HG03558 (cell line): ENCODE measurements around the gene SLC7A4.
"Not testable (repeated sequence)": the region's sequence is repeated elsewhere in the genome, so short reads cannot be mapped to it uniquely, and the experiment has no call there.

Experiments
- ATAC-seq: cut with Tn5 transposase; IDR thresholded peaks from one replicate; pipeline ENCODE4 v1.9.1; 2021; ENCODE audit warnings: moderate number of reproducible peaks; ENCODE audit not compliant: unreplicated experiment; ENCODE audit errors: extremely low read depth

SLC7A4 gene, protein sequence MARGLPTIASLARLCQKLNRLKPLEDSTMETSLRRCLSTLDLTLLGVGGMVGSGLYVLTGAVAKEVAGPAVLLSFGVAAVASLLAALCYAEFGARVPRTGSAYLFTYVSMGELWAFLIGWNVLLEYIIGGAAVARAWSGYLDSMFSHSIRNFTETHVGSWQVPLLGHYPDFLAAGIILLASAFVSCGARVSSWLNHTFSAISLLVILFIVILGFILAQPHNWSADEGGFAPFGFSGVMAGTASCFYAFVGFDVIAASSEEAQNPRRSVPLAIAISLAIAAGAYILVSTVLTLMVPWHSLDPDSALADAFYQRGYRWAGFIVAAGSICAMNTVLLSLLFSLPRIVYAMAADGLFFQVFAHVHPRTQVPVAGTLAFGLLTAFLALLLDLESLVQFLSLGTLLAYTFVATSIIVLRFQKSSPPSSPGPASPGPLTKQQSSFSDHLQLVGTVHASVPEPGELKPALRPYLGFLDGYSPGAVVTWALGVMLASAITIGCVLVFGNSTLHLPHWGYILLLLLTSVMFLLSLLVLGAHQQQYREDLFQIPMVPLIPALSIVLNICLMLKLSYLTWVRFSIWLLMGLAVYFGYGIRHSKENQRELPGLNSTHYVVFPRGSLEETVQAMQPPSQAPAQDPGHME

DNA sequence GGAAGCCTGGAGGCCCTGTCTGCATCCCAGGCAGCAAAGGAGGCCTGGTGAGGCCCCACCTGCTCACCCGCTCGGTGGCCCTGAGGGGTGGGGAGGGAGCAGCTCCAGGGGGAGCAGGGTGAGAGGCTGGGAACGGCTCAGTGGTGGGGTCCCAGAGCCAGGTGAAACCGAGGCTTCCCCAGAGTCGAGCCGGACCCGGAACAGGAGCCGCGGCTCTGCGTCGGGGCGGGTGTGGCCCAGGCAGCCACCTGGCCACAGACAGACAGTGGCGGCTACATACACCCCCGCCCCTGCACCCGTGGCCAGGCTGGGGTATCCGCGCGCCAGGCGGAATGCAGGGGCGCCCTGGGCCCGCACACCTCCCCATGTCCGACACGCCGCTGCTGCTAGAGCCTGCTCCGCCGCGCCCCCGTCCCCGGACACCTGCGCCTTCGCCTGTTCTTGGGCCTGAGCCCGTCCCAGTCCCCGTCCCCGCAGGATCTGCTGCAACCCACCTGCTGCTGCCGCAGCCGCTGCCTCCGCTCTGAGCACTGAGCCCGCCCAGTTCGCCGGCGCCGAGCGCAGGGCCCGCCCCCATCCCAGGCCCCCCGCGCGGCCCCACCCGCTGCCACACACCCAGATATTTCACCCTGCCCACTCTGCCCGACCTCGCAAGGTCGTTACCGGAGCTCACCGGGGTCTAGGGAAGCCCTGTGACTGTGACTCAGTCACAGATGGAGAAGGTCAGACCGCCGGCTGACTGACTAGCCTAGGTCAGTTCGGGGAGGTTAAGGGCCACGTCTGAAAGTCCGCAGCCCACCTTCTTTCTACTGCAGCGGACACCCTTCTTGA, at the start of gene SLC7A4:
SLC7A4 (minus strand) TSS at position 525 of the 831 bp plus-strand sequence. CDS start 749 bp downstream, outside the sequence.
- no peak for ATAC-seq

DNA sequence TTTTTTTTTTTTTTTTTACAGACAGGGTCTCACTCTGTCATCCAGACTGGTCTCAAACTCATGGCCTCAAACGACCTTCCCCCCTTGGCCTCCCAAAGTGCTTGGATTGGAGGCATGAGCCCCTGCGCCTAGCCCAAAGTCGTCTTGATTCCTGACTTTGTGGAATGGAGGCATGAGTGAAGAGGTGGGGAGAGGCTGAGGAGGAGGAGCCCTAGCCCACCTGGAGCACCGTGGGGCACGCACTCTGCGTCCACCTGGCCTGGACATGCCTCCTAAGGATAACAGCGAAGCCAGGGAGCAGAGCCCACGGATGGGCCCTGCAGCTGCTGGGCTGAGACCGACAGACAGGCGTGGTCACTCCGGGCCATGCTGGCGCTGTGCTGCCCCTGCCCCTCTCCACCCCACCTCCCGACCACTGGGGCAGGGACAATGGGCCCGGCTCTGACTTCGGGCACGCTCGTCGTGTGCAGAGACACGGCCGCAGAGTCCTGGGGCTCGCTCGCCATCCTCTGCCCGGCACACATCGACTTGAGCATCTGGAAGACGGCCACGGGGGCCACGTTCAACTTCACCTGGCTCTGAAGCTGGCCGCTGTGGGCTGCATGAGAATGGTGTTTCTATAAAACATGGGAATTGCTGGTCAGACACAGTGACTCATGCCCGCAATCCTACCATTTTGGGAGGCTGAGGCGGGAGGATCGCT, 48.2 kb upstream of the SLC7A4 start:
- ATAC-seq, result no peak

DNA sequence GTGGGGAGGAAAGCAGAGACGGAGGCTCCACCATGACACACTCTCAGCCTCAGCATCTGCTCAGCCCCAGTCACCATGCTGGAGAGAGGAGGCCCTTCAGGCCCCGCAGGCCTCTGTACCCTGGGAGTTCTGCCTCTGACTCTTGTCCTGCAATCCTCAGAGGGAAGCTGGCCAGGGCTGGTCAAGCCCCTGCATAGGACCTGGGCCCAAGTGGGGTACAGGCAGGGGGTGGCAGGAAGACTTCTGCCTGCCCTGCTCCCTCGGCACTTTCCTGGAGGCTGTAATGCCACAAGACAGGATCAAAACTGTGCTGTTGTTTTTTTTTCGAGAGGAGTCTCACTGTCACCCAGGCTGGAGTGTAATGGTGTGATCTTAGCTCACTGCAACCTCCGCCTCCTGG, 47.1 kb upstream of the SLC7A4 start:
- no peak for ATAC-seq

DNA sequence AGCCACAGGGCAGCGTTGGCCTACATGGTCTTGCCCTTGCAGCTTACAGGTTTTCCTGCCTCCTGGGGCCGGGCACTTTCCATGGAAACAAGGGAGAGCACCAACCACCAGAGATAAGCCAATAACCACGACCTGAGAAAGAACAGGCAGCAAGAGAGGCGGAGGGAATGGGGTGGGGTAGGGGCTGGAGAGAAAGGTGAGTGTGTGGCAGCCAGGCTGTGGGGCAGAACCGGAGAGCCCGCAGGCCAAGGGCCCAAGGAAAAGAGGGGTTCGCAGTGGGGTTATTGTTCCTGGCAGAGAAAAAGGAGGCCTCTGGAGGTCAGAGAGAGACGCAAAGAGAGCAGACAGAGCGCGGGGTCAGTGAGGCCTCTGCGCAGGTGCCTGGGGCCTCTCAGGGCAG, 46.6 kb upstream of the SLC7A4 start:
- no peak for ATAC-seq

DNA sequence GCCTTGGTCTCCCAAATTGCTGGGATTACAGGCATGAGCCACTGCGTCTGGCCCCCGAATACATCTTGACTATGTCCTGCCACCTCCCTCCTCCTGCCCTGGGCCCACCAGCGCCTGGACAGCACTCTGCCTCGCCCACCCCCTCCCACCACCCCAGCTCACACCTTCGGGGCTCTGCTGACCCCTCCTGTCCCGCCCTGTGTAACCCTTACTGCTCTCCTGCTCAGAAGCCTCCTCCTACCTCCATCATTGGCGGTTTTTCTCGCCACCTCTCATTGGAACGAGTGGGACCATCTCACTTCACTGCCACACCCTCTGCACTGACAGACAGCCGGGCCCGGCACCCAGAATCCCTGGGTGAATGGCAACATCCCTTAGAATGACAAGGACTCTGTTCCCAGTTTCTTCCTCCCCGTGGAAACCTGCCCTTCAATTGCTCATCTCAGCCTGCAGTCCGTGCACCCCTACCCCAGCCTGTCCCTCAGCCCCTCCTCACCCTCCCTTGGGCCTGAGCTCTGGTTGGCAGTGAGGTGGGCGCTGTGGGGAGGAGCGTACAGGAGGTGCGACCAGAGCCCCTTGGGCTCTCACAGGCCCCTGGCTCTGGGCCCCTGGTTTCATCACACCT, 45.6 kb upstream of the SLC7A4 start:
- no peak for ATAC-seq

GRCh38 chr22:21076912-21077625, 44.7 kb upstream of the SLC7A4 start:
- ATAC-seq, result no peak

DNA sequence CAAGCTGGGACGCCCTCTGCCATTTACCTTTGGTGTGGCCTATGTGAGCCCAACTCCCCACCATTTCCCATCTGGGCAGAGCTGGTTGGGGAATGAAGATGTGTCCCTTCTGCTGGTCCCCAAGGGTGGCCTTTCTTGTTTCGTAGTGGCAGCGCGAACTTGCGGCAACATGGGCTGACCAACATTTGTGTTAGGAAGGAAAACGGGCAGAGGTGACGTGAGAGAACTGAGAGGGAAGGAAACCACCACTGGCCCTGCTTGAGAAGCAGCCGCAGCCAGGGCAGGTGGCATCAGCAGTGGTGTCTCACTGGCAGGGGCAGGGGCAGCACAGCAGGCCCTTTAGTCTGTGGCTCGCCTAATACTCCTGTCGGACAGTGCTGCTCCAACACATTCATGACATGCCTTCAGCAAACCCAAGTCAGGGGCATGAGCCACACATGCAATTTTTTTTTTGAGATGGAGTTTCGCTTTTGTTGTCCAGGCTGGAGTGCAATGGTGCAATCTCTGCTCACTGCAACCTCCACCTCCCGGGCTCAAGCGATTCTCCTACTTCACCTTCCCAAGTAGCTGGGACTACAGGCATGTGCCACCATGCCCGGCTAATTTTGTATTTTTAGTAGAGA, 43.3 kb upstream of the SLC7A4 start:
- ATAC-seq, result no peak

DNA sequence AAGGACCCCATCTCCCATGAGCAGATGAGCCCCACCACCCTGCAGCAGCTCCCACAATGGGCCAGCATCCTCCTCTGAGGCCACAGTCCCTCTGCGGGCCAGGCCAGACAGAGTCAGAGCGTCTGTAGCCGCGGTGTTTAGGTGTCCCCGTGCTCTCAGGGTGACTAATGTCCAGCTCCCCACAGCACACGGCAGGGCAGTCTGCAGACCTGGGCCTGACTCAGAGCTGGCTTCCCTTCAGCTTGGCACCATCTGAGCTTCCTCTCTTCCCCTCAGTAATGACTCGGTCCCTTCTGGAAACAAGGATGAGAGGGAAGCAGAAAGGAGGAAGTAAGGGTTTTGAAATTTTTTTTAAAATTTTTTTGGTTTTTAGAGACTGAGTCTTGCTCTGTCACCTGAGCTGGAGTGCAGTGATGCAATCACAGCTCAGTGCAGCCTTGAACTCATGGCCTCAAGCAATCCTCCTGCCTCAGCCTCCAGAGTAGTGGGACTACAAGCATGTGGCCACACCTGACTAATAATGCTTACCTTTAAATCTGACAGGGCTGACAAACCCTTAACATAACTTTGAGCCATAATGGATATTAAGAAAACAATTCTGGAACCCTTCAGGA, 41.8 kb upstream of the SLC7A4 start:
- ATAC-seq, result no peak

GRCh38 chr22:21073482-21073881, 41.1 kb upstream of the SLC7A4 start:
- ATAC-seq, result no peak

GRCh38 chr22:21073023-21073422, 40.7 kb upstream of the SLC7A4 start:
- no peak for ATAC-seq

GRCh38 chr22:21071796-21072195, 39.4 kb upstream of the SLC7A4 start:
- ATAC-seq, result not testable (repeated sequence)

DNA sequence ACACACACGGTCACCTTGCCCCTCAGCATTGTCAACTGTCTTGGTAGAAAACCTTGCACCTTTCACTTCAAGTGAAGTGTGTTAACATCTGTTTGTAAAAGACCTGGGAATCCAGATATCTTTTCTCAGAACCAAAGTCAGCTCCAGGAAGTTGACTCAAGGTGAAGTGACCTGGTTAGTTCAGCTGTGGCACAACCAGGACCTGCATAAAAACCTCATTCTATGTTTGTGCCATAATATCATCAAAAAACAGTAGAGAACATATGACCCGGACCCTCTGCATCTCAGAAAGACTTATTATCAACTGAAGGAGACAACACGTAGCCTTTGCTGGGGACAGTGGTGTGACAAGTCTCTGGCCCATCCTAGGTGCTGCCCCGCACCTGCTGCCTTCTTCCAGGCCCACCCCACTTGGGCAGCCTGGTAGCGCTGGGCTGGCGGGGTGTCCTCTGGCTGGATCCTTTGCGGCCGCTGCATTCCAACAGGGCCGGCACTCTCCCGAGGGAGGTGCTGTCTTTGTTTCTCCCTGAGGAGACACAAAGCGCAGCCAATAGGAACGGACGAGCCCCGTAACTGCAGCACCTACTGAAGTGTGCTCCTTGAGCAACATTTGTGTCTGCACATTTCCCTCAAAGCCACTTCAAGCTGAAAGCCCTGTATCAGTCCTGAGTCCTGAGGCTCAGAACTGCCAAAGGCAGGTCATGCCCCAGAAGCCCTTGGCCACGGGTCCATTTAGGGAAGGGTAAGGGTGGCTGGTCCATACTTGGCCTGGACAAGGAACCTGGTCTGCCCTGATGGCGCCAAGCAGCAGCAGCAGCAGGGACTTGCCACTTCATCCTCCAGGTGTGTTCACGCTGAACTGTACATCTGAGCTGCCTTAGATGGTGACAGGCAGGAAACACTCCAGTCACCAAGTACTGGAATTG, 38.6 kb upstream of the SLC7A4 start:
- no peak for ATAC-seq

GRCh38 chr22:21069375-21069774, 37.0 kb upstream of the SLC7A4 start:
- ATAC-seq, result no peak

GRCh38 chr22:21068681-21069276, 36.4 kb upstream of the SLC7A4 start:
- no peak for ATAC-seq

- ATAC-seq, result no peak
These were observed 35.7 kb upstream of the SLC7A4 start for GRCh38 chr22:21067901-21068680.
